GM21786 (cell line): Measurements from ENCODE around the gene NT5DC3.

Experiments
- ATAC-seq: cut with Tn5 transposase; IDR thresholded peaks from one replicate; pipeline ENCODE4 v1.9.1; 2021; ENCODE audit not compliant: unreplicated experiment

The NT5DC3 gene

GRCh38 chr12:103756443-103756842 lies 84.6 kb downstream of the NT5DC3 start:
- ATAC-seq, result no peak

- no peak for ATAC-seq
Measured at GRCh38 chr12:103755425-103755824, 85.6 kb downstream of the NT5DC3 start.

- no peak for ATAC-seq
Measured at GRCh38 chr12:103751600-103751999, 89.4 kb downstream of the NT5DC3 start.

- ATAC-seq, result no peak
Measured at GRCh38 chr12:103751171-103751570, 89.9 kb downstream of the NT5DC3 start.

- ATAC-seq, result no peak
Measured at GRCh38 chr12:103748875-103749274, 92.2 kb downstream of the NT5DC3 start.

GRCh38 chr12:103748002-103748401 lies 93.0 kb downstream of the NT5DC3 start:
- no peak for ATAC-seq

GRCh38 chr12:103745962-103746361 lies 95.1 kb downstream of the NT5DC3 start:
- no peak for ATAC-seq

- no peak for ATAC-seq
Measured at GRCh38 chr12:103743788-103744187, 97.2 kb downstream of the NT5DC3 start.

- ATAC-seq, result no peak
Measured at GRCh38 chr12:103742349-103742932, 98.6 kb downstream of the NT5DC3 start.

GRCh38 chr12:103737881-103738280 lies 103.2 kb downstream of the NT5DC3 start:
- no peak for ATAC-seq

- ATAC-seq, result no peak
Measured at GRCh38 chr12:103736572-103736971, 104.5 kb downstream of the NT5DC3 start.

- ATAC-seq, result no peak
Measured at GRCh38 chr12:103735291-103735690, 105.7 kb downstream of the NT5DC3 start.

- no peak for ATAC-seq
Measured at GRCh38 chr12:103734863-103735262, 106.2 kb downstream of the NT5DC3 start.

GRCh38 chr12:103731539-103731938 lies 109.5 kb downstream of the NT5DC3 start:
- no peak for ATAC-seq

GRCh38 chr12:103729499-103729898 lies 111.5 kb downstream of the NT5DC3 start:
- ATAC-seq, result no peak

GRCh38 chr12:103728323-103728722 lies 112.7 kb downstream of the NT5DC3 start:
- no peak for ATAC-seq

GRCh38 chr12:103727638-103728037 lies 113.4 kb downstream of the NT5DC3 start:
- no peak for ATAC-seq

- ATAC-seq, result no peak
Measured at GRCh38 chr12:103725398-103725797, 115.6 kb downstream of the NT5DC3 start.
